ENCODE data around the gene CACNA1G. TPM values are rescaled to one million over a fixed set of nuclear protein-coding genes. Genes with fewer than 3 reads are reported as not detected.

Gene CACNA1G
- total RNA-seq, 1 donor from 2014 or later: 0.27 TPM

DNA sequence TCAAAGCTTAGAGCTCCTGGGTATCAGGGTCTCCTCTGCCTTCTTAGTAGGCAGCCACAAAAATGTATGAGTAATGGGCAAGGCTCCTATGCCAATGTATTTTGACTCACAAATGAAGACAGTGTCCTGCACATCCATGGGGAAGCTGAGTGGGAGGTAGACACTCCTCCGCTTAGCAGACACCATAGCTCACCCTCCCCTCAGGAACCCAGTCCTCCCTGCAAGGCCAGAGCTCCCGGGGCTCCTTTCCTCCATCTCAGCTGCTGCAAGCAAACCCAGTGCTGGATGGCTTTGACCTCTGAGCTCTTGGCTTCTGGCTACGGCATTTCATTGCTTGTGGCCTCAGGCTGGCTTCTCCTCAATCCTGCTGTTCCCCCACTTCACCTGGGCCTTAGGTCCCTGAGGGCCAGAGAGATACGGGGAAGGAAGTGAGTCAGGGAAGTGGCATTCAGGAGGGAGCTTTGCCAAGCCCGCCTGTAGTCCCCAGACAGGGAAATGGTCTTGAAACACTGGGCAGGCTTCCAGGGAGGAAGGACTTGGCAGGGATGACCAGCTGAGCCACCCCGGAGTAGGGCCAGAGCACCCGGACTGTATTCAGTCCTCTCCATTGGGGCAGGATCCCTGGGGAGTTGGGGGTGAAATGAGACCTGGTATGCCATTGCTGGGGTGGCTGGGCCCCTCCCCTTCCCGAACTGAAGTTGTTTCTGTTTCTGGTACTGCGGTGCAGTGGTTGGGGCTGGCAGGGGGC, 78.6 kb downstream of the CACNA1G start:
- H3K36me3 Mint-ChIP-seq (ENCODE audit: low read depth, unreplicated experiment): no peaks in the 10 kb centered on the region
- Histone ChIP-seq H4K20me1 (ENCODE audit: insufficient read depth, low read length) (no peaks in the 10 kb centered on the region), H3K27me3 (ENCODE audit: insufficient read depth, low read length) (peaks cover 2% of the 10 kb centered on the region), H3K4me3 (ENCODE audit: insufficient read depth, low read depth, low read length) (peak overlapping the region; percentile 13), H3K9me3 (ENCODE audit: insufficient read depth, low read depth, low read length) (no peaks in the 10 kb centered on the region), H3K4me2 (ENCODE audit: low read length) (peak overlapping the region; percentile 82), H2AFZ (ENCODE audit: low read depth, low read length) (no peak overlapping the region), H3K4me1 (ENCODE audit: insufficient read depth, low read length) (peaks cover 41% of the 10 kb centered on the region), H3K27ac (ENCODE audit: low read depth, low read length) (peak overlapping the region; percentile 77), H3K36me3 (ENCODE audit: insufficient read depth, low read length) (no peaks in the 10 kb centered on the region), H3K79me2 (ENCODE audit: insufficient read depth, low read length) (peaks cover 9% of the 10 kb centered on the region), H3K9ac (ENCODE audit: low read length) (peak overlapping the region; percentile 40)
- TF ChIP-seq EZH2 (IDR thresholded peaks at IDR 0.05; ENCODE audit: insufficient read depth, low read length): no peak
- TF ChIP-seq CTCF (IDR thresholded peaks at IDR 0.05; ENCODE audit: insufficient read depth, low read depth, low read length): no peak
- DNase-seq (ENCODE audit: low read depth) (peak; percentile 96), FAIRE-seq (peak; percentile 76)
- H3K27me3 Mint-ChIP-seq (ENCODE audit: low read depth, unreplicated experiment): peaks cover 17% of the 10 kb centered on the region
- peaks cover 30% of the 10 kb centered on the region for H3K4me1 Mint-ChIP-seq (ENCODE audit: low read depth, unreplicated experiment)
- H3K27ac Mint-ChIP-seq (ENCODE audit: unreplicated experiment): peak overlapping the region; percentile 62
- peak overlapping the region; percentile 35 for H3K4me3 Mint-ChIP-seq (ENCODE audit: unreplicated experiment)
- H3K9me3 Mint-ChIP-seq (ENCODE audit: unreplicated experiment): peaks cover 2% of the 10 kb centered on the region

DNA sequence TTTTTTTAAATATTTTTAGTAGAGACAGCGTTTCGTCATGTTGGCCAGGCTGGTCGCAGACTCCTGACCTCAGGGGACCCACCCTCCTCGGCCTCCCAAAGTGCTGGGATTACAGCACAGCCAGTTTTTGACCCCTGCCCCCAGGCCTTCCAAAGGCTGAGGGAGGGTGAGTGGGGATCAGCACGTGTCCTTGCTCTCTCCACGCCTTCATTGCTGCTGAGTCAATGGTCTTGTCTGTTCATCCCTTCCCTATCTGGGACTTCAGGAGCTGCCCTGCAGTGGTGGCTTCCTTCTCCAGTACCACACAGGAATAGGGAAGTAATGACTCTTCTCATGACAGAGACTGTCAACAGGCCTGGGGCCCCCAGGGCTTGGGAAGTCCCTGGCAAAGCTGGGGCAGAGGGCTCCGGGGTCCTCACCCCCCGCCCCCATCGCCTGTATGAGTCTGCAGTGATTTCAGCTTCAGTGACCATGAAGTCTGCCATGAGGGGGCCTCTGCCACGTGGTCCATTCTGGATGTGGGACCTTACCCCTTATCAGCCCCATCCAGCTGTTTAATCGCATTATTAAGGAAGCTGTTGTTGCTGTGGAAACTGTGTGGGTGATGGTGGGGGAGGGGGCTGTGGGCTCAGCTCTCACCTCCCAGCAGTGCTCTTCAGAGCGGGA, 80.3 kb downstream of the CACNA1G start:
- Histone ChIP-seq H3K4me1 (ENCODE audit: insufficient read depth, low read length) (peaks cover 36% of the 10 kb centered on the region), H4K20me1 (ENCODE audit: insufficient read depth, low read length) (no peaks in the 10 kb centered on the region), H2AFZ (ENCODE audit: low read depth, low read length) (peak overlapping the region; percentile 20), H3K27me3 (ENCODE audit: insufficient read depth, low read length) (no peaks in the 10 kb centered on the region), H3K4me2 (ENCODE audit: low read length) (peak overlapping the region; percentile 13), H3K9me3 (ENCODE audit: insufficient read depth, low read depth, low read length) (no peaks in the 10 kb centered on the region), H3K27ac (ENCODE audit: low read depth, low read length) (no peak overlapping the region), H3K36me3 (ENCODE audit: insufficient read depth, low read length) (no peaks in the 10 kb centered on the region), H3K9ac (ENCODE audit: low read length) (no peak overlapping the region), H3K4me3 (ENCODE audit: insufficient read depth, low read depth, low read length) (no peak overlapping the region), H3K79me2 (ENCODE audit: insufficient read depth, low read length) (peaks cover 4% of the 10 kb centered on the region)
- Mint-ChIP-seq H3K27me3 (ENCODE audit: low read depth, unreplicated experiment) (peaks cover 13% of the 10 kb centered on the region), H3K9me3 (ENCODE audit: unreplicated experiment) (peaks cover 2% of the 10 kb centered on the region), H3K27ac (ENCODE audit: unreplicated experiment) (no peak overlapping the region), H3K4me3 (ENCODE audit: unreplicated experiment) (no peak overlapping the region), H3K4me1 (ENCODE audit: low read depth, unreplicated experiment) (peaks cover 30% of the 10 kb centered on the region), H3K36me3 (ENCODE audit: low read depth, unreplicated experiment) (no peaks in the 10 kb centered on the region)
- no peak for DNase-seq (ENCODE audit: low read depth)
- FAIRE-seq: no peak
- TF ChIP-seq CTCF (IDR thresholded peaks at IDR 0.05; ENCODE audit: insufficient read depth, low read depth, low read length): no peak
- no peak for TF ChIP-seq EZH2 (IDR thresholded peaks at IDR 0.05; ENCODE audit: insufficient read depth, low read length)
